ENCODE measurements around the gene ZNF12. TPM values are rescaled to one million over a fixed set of nuclear protein-coding genes. Genes with fewer than 3 reads are reported as not detected.

The ZNF12 gene
- total RNA-seq, 2 donors from 2014 or later: 13.0 to 22.7 TPM

DNA sequence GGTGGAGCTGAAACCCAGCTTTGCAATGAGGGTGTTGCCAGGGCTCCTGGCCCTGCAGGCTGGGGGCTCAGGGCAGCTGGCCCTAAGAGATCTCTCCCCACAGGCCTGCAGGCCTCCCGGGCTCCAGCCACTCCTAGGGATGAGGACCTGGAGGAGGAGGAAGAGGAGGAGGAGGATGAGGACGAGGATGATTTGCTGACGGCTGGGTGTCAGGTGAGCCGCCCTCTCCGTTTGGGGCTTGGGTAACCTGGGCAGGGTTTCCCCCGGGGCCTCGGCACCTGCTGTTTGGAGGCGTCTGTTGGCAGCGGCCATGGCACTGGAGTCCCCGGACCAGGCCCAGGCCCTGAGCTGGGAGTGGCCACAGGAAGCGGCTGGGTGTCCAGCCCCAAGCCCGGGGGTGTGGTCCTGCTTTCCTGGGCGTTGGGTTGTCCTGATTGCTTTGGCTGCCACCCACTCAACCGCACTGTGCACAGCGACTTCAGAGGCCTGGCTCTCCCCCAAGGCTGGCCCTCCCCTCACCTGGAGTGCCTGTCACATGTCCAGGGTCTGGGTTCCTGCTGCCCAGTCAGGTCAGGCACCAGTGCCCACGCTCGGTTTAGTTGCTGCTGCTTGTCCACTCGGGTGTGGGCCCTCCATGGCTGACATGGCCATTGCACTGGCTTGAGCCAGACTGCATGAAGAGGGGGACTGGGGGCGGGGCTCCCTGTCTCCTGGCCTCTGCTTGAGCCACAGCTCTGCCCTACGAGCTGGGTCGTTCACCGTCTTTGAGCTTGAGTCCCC is 63.7 kb downstream of the ZNF12 start:
- 86 to 100% methylated on average over 3 to 20 of the region's 22 CpGs for WGBS, 2 donors
- Histone ChIP-seq H3K4me1 (peaks cover 10% of the 10 kb centered on the region), H3K9me3 (no peaks in the 10 kb centered on the region), H3K27ac (no peak overlapping the region), H3K4me3 (no peak overlapping the region), H3K27me3 (no peaks in the 10 kb centered on the region), H3K36me3 (replicated peaks in 1 of 2; ENCODE audit: insufficient read depth in 1 of 2, low read depth in 2 of 2) (peaks cover 0 to 6% of the 10 kb centered on the region in 2 donors)
- ATAC-seq (no peak), DNase-seq (no peak)
- no peak for TF ChIP-seq POLR2A (IDR thresholded peaks at IDR 0.05)
- TF ChIP-seq, protein P1, sequence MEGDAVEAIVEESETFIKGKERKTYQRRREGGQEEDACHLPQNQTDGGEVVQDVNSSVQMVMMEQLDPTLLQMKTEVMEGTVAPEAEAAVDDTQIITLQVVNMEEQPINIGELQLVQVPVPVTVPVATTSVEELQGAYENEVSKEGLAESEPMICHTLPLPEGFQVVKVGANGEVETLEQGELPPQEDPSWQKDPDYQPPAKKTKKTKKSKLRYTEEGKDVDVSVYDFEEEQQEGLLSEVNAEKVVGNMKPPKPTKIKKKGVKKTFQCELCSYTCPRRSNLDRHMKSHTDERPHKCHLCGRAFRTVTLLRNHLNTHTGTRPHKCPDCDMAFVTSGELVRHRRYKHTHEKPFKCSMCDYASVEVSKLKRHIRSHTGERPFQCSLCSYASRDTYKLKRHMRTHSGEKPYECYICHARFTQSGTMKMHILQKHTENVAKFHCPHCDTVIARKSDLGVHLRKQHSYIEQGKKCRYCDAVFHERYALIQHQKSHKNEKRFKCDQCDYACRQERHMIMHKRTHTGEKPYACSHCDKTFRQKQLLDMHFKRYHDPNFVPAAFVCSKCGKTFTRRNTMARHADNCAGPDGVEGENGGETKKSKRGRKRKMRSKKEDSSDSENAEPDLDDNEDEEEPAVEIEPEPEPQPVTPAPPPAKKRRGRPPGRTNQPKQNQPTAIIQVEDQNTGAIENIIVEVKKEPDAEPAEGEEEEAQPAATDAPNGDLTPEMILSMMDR (IDR thresholded peaks at IDR 0.05): no peak
- intact Hi-C loops (cut with DNase I): no loop called here

DNA sequence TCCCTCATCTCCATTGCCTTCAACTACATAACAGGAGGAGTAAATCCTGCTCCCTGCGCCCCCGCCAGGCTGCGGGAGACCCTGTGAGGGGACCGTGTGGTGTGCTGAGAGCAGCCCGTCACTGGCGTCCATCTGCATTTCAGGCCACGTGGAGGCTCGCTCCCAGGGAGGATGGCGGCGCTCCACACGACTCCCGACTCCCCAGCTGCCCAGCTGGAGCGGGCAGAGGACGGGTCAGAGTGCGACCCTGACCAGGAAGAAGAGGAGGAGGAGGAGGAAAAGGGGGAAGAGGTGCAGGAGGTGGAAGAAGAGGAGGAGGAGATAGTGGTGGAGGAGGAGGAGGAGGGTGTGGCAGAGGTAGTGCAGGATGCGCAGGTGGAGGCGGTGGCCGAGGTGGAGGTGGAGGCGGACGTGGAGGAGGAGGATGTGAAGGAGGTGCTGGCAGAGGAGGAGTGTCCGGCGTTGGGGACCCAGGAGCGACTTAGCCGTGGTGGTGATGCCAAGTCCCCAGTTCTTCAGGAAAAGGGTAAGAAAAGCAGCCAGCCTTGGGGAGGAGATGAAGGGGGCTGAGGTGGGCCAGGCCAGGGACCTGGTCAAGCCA is 64.4 kb downstream of the ZNF12 start:
- no peaks in the 10 kb centered on the region for H3K9me3 ChIP-seq
- TF ChIP-seq, protein P1 (IDR thresholded peaks at IDR 0.05): no peak
- TF ChIP-seq POLR2A (IDR thresholded peaks at IDR 0.05): no peak
- peaks cover 13% of the 10 kb centered on the region for H3K4me1 ChIP-seq
- ATAC-seq: no peak
- no peaks in the 10 kb centered on the region for H3K27me3 ChIP-seq
- H3K36me3 ChIP-seq (replicated peaks in 1 of 2; ENCODE audit: insufficient read depth in 1 of 2, low read depth in 2 of 2): peaks cover 0 to 6% of the 10 kb centered on the region in 2 donors
- no peak overlapping the region for H3K27ac ChIP-seq
- DNase-seq: no peak
- WGBS, 2 donors: 90 to 92% methylated on average over 20 to 24 of the region's 24 CpGs
- intact Hi-C loops (cut with DNase I): no loop called here
- no peak overlapping the region for H3K4me3 ChIP-seq

DNA sequence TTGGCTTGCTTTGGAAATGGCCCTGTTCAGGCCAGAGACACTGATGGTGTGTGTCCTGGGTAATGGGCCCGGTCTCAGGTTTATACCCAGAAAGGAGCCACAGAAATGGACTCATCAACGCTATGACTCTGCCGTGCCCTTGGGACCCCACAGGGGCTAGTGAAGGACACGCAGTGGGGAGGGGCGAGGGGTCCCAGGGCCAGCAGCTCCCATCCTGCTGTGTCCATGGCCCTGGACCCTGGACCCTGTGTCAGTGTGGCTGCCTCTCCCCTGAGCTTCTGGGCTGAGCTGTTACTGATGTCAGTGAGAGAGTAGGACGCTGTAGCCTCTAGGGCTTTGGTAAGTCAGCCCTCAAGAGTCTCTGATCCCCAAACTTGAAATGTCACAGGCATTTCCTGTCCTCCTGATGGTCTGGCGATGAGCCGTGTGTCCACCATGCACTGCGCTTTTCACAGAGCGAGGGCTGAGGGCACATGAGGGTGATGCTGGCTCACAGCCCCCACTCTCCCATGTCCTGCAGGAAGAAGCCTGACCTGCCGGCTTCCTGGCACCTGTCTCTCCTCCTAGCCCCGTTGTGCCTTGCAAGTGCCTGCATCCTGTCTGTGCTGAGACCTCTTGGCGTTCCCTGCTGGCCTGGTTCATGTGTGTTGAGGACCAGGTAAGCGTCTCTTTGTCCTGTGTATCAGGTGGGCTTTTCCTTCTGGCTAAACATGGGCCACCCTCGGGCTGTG is 65.3 kb downstream of the ZNF12 start:
- 80 to 100% methylated on average over 5 to 15 of the region's 15 CpGs for WGBS, 2 donors
- peaks cover 0 to 6% of the 10 kb centered on the region in 2 donors for H3K36me3 ChIP-seq (replicated peaks in 1 of 2; ENCODE audit: insufficient read depth in 1 of 2, low read depth in 2 of 2)
- no peak overlapping the region for H3K4me3 ChIP-seq
- H3K27ac ChIP-seq: no peak overlapping the region
- H3K4me1 ChIP-seq: peaks cover 17% of the 10 kb centered on the region
- H3K27me3 ChIP-seq: no peaks in the 10 kb centered on the region
- TF ChIP-seq, protein P1 (IDR thresholded peaks at IDR 0.05): no peak
- no peak for TF ChIP-seq POLR2A (IDR thresholded peaks at IDR 0.05)
- ATAC-seq (no peak), DNase-seq (no peak)
- intact Hi-C loops (cut with DNase I): no loop called here
- H3K9me3 ChIP-seq: no peaks in the 10 kb centered on the region

DNA sequence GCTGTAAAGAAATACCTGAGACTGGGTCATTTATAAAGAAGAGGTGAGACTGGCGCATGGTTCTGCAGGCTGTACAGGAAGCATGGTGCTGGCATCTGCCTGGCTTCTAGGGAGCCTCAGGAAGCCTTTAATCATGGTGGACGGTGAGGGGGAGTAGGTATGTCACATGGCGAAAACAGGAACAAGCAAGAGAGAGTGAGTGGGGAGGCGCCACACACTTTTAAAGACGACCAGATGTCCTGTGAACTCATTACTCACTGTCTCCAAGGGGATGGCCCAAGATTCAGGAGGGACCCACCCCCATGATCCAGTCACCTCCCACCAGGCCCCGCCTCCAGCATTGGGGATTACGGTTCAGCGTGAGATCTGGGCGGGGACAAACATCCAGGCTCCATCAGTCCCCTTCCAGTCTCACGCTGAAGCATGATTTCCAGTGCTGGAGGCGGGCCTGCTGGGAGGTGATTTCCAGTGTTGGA is 66.5 kb downstream of the ZNF12 start:
- H3K4me3 ChIP-seq: no peak overlapping the region
- DNase-seq (peak in 1 of 4 donors; percentile 20), ATAC-seq (no peak)
- WGBS, 2 donors: 74 to 87% methylated on average over 9 to 11 of the region's 11 CpGs
- H3K27ac ChIP-seq: no peak overlapping the region
- H3K36me3 ChIP-seq (replicated peaks in 1 of 2; ENCODE audit: insufficient read depth in 1 of 2, low read depth in 2 of 2): peaks cover 0 to 6% of the 10 kb centered on the region in 2 donors
- no peaks in the 10 kb centered on the region for H3K9me3 ChIP-seq
- H3K4me1 ChIP-seq: peaks cover 21% of the 10 kb centered on the region
- H3K27me3 ChIP-seq: no peaks in the 10 kb centered on the region
- no peak for TF ChIP-seq POLR2A (IDR thresholded peaks at IDR 0.05)
- TF ChIP-seq, protein P1 (IDR thresholded peaks at IDR 0.05): no peak
- intact Hi-C loops (cut with DNase I): no loop called here
